ENCODE measurements around the gene ENTPD6.
"Not testable (repeated sequence)": the region's sequence is repeated elsewhere in the genome, so short reads cannot be mapped to it uniquely, and the experiment has no call there.

- TF ChIP-seq EZH2phosphoT487 (IDR thresholded peaks at IDR 0.05; ENCODE audit: low read depth, severe bottlenecking, unreplicated experiment); CTCF (IDR thresholded peaks at IDR 0.05; ENCODE audit: poor library complexity): not testable (repeated sequence)
These were observed 45.5 kb downstream of the ENTPD6 start for GRCh38 chr20:25240851-25241658.
